Stimulated activated CD4-positive, alpha-beta T cell treated with anti-CD3 and anti-CD28 coated beads, Interleukin-4, amount 100 ng/mL, for 4 hours (primary cell): ENCODE data around the gene ADGB.
"Not testable (repeated sequence)": the region's sequence is repeated elsewhere in the genome, so short reads cannot be mapped to it uniquely, and the experiment has no call there.

Experiments
- DNase-seq, 2 experiments: peaks; one replicate each; pipeline ENCODE4 v3.0.0-alpha.2; 2020

ADGB gene

DNA sequence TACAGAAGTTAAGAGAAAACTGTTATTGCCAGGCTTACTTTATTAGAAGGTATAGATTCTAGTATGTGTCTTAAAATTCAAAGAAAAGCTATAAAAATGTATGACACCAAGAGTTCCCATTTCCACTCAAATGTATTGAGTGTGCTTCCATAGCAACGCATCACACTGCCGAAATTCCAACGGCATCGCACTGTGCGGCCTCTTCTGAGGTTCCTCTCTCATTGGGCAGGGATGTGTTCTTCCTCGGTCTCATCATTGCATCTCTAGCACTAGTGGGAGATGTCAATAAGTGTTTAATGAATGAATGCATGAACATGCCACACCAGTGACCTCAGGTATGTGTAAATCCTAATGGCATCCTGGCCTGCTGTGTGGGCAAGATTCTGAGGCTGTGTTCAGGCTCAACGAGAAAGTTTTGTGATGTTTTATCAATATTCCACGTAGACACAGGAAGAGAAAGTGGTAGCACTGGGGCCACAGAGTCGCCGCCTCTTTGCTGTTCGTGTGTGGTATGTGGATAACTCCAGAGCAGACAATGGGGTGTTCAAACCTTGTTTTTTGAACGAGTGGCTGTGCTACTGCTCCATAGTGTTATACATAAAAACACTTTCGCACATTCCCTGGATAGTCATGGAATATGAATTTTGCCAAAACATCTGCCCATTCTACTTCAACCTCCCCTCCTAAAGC lies 171.6 kb downstream of the ADGB start:
- DNase-seq = no peak

DNA sequence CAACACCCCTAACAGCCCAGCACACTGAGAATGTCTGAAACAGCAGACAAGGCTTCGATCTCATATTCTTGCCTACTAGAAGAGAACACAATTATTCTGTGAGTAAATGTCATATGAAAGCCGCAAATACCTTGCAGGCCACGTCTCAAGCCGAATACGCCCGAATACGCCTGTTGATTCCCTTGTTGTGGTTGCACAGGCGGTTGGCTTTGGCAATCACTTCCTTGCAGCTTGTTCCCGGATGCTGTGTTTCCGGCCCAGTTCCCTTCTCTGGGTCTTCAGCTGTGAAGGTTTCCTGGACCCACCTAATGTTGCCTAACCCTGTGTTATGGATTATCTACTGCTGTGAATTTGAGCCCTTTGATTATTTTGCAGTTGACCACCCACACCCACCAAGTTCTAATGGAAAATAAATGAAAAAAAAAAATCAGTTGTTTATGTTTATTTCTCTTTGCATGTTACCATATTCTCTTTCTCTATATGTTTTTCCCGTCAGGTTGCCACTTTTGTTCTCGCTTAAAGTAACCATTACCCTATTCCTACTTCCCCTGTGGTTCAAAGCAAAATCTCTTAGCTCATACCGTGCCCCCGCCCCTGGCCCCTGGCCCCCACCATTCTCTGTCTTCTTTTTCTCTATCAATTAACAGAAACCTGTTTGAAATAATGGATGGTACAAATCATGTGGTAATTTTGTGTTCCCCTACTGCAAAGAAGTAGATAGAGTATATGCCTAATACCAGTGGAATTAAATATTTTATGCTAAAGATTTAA lies 172.4 kb downstream of the ADGB start:
- peak; percentile 3 to 22 for DNase-seq

DNA sequence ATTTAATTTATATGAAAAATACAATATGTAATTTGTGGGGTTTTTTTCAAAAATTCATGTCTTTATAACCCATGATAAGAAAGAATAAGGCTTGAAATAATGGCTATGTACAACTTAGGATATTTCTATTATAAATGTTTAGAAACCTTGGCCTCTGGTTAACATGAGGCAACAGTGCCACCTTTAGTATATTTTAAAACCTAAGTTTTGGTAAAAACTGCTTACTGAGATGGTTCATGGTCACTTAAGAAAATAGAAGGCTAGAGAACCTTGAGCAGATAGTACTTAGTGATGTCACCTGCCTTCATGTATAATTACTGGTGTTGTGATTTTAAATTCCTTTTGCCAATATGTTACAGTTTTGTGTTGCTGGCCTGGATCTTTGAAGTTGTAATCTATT lies 176.4 kb downstream of the ADGB start:
- DNase-seq = no peak

DNA sequence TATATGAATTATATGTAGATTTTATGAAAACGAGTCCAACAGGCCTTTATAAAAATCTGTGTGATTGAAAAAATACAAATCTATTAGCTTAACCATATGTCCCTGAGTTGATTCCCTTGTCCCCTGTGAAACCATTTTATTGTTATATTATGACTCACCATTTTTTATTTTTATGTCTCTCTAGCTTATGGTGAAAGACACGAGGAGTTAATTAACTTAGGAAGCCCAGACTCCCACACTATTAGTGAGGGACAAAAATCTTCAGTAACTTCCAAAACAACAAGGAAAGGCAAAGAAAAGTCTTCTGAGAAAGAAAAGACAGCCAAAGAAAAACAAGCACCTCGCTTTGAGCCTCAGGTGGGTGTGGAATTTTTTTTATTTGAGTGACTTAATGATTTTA lies 183.1 kb downstream of the ADGB start:
- no peak for DNase-seq

DNA sequence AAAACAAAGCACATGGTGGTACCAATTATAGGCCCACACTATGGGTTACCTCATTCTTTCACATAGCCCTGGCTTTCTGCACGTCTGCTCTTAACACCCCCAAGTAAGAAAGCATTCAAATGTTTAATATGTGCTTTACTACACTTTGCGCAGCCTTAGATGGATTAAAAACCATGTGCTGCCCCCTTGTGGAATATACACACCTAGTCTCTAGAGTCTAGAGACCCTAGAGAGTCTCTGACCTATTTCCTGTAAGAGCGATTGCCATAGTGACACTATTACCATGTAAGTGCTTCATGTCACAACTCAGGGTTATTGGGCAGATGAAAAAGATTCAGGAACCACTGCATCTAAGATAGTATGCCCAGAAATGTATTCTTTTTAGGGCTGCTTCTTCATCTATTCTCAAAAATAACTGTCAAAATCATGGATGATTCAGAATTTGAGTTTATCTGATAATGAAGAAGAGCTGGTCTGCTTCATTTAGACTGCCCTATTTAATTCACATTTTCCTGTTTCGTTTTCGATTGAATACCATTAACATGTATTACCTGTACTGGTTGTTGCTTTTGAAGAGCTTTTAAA lies 186.3 kb downstream of the ADGB start:
- DNase-seq = no peak

DNA sequence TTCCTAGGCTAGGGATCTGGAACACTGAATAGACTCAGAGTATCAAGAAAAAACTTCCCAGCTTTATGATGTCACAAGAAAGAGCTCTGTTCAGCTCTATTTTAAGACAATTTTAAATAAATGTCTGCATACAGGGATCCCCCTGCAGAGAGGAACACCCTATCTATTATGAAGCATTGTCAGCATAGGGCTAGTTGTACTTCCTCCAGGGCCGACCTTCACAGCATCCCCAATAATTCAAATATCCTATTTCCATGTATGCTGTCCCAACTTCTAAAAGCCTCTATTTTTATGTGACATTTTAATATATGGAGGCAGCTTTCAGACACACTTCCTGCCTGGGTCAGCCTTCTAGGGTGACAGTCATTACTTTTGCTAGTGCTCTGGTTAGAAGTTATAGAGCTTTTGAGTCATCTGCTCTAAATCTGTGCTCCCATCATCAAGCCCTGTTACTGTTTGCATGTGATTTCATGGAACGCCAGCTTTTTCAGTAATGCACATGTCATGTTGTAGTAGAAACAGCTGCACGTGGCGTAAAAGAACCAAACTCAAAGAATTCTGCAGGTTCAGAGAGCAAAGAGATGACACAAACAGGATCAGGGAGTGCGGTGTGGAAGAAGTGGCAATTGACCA lies 189.2 kb downstream of the ADGB start:
- DNase-seq = no peak

DNA sequence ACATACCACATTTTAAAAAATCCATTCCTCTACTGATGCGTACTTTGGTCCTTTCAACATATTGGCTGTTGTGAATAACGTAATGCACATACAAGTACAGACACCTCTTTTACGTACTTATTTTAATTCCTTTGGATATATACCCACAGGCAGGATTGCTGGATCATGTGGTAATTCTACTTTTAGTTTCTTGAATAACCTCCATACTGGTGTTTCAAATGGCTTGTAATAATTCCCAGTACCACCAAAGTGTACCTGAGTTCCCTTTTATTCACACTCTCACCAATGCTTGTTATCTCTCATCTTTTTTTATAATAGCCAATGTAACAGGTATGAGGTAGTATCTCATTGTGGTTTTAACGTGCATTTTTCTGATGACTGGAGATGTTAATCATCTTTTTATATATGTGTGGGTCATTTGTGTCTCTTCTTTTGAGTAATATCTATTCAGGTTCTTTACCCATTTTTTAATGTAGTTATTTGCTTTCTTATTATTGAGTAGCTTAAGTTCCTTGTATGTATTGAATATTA lies 191.9 kb downstream of the ADGB start:
- no peak for DNase-seq

DNA sequence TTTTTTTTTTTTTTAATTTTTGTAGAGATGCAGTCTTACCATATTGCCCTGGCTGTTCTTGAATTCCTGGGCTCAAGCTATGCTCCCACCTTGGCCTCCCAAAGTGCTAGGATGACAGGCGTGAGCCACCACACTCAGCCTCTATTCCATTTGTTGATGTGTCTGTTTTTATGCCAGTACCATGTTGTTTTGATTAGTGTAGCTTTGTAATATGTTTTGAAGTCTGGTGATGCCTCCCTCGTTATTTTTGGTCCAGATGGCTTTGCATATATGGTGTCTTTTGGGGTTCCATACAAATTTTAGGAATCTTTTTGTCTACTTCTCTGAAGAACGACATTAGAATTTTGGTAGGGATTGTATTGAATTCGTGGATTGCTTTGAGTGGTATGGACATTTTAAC lies 193.2 kb downstream of the ADGB start:
- no peak for DNase-seq

DNA sequence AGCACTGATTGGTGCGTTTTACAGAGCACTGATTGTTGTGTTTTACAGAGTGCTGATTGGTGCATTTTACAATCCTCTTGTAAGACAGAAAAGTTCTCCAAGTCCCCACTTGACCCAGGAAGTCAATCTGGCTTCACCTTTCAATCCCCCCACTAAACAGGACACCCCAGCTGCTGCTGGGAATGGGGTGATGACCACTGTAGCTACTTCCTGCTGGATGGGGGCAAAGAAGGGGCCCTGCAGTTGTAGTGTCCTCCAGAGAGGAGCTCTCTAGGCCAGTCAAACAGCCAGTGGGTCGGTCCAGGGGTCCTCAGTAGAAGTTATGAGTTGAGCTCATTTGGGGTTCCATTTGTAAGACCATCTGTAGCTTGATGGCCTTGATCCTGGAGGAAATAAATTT lies 194.4 kb downstream of the ADGB start:
- not testable (repeated sequence) for DNase-seq

DNA sequence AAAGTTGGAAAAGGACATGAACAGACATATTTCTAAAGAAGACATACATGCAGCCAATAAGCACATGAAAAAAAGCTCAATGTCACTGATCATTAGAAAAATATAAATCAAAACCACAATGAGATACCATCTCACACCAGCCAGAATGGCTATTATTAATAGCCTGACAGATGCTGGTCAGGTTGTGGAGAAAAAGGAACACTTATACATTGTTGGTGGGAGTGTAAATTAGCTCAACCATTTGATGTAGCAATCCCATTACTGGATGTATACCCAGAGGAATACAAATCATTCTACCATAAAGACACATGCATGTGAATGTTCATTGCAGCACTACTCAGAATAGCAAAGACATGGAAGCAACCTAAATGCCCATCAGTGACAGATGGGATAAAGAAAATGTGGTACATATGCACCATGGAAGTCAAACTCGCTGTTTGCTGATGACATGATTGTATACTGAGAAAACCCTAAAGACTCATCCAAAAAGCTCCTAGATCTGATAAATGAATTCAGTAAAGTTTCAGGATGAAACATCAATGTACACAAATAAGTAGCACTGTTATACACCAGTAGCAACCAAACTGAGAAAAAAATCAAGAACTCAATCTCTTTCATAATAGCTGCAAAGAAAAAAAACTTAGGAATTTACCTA lies 196.8 kb downstream of the ADGB start:
- no peak for DNase-seq

DNA sequence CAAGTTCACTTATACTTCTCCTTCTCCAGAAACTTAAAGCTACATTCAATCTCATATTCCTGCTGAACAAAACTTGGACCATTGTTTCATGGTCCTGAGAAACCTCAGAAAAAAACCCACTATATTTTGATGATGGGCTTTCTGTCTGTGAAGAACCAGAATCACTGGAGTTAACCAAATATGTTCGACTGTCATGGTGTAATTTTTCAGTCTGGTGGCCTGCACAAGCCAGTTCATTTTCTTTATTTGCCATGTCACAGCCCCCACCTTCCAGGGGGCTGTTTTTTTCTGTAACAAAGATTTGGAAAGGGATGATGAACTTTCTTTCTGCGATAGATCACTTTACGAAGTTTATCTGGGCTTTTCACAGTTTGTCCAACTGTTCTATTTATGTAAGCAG lies 204.4 kb downstream of the ADGB start:
- not testable (repeated sequence) for DNase-seq

DNA sequence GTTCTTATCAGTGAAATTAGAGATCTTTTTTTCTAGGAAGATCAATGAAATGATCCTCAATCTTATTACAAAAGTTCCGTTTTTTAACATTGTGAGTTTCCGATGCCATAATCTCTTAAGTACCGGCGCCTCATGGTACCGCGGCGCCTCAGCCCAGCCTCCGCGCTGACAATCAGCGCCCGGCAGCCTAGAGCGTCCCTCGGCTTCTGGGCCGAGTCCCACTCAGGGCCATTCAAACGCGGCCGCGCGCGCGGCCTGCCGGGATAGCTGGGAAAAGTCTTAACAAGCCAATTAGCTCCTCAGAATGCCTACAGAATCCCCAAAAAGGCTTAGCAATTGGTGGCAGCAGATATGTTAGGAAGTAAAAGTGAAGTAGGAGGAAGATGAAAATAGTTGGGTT lies 204.8 kb downstream of the ADGB start:
- DNase-seq = no peak

DNA sequence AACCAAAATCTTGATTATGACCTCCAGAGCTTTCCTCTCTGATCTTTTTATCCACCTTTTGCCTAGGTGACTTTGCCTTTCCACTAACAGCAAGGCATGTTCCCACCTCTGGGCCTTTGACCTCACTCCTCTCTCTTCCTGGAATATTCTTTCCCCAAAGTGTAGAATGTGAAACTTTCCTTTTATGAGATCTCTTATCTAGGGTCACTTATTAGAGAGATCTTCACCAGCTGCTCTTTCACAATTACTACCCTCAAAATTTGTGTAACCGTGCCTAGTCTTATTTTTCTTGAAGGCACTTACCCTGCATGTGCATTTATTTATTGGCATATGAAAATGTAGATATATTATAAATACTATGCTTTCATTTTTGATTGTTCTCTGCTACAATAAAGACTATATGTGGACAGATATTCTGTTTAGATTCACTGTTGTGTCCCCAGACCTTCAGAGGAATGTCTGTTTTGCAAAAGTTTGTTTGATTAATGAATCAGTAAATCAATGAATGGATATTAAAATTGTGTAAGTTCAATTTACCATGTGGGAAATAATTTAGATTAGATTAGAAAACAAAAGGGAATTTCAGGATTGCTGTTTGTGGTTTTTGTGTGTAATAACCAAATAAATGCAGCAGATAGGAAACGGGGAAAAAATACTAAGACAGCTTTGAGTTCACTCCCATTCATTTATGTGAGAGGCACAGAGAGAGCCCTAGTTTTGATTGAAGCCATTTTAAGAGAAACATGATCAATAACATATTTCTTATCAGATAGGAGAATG lies 207.0 kb downstream of the ADGB start:
- DNase-seq = no peak

DNA sequence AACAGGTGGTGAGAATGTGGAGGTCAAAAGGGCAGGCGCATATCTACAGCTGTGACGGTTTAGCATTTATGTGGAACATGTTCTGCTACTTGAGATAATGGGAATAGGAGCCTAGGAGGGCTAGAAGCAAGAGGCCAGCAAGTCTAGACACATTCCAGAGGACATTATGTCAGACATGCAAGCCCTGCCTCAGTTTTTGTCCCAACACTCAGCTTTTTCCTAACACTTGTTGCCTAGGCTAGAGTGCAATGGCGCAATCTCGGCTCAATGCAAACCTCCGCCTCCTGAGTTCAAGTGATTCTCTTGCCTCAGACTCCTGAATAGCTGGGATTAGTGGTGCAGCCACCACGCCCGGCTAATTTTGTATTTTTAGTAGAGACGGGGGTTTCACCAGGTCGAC lies 210.2 kb downstream of the ADGB start:
- DNase-seq = not testable (repeated sequence)

DNA sequence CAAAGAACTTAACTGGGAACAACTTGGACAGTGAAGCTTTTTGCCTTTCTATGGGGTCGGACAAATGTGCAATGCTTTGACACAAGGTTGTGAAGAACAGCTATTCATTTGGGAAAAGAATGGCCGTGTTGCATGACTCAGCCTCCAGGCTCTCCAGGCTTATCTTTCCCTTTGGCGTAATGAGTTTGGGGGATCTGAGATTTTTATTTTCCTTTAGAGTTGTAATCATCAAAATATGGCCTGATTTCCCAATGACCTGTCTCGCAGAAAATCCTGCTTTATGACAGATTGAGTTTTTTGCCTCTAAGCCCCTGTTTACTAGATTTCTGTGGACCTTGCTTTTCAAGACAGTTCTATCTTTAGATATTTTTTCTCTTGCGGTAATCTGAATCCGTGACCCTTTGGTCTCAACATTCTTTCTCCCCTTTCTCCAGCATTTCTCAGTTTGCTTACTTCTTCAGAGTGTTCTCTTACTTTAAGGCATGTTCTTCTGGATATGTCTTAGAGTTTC lies 214.1 kb downstream of the ADGB start:
- not testable (repeated sequence) for DNase-seq

DNA sequence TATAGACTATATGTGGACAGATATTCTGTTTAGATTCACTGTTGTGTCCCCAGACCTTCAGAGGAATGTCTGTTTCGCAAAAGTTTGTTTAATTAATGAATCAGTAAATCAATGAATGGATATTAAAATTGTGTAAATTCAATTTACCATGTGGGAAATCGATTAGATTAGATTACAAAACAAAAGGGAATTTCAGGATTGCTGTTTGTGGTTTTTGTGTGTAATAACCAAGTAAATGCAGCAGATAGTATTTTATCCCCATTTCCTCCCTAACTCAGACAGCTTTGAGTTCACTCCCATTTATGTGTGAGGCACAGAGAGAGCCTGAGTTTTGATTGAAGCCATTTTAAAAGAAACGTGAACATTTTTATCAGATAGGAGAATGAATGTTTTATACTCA lies 214.8 kb downstream of the ADGB start:
- no peak for DNase-seq

DNA sequence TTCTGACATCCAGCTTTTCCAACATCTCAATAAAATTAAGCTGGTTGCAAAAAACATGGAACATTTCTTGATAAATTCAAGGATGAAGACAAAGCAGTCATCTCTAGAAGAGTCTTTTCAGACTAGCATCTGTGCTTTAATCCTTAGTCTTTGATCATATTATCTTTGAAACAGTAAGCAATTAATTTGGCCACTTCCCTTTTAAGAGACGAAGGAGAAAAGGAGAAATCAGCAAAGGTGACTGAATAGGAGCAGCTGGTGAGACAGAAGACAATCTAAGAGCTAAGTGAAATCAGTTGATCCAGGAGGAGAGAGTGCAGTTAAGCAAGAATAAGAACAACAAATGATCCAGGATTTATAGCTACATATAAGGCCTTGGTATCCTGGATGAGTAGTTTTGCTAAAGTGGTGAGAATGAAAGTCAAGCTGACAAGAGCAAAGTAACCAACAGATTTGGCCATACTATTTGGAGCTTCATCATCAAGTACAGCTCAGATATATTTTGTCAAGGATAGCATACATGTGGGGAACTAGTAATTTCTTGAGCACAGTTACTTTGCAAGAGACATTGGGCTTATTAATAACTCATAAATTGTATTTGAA lies 215.5 kb downstream of the ADGB start:
- no peak for DNase-seq

DNA sequence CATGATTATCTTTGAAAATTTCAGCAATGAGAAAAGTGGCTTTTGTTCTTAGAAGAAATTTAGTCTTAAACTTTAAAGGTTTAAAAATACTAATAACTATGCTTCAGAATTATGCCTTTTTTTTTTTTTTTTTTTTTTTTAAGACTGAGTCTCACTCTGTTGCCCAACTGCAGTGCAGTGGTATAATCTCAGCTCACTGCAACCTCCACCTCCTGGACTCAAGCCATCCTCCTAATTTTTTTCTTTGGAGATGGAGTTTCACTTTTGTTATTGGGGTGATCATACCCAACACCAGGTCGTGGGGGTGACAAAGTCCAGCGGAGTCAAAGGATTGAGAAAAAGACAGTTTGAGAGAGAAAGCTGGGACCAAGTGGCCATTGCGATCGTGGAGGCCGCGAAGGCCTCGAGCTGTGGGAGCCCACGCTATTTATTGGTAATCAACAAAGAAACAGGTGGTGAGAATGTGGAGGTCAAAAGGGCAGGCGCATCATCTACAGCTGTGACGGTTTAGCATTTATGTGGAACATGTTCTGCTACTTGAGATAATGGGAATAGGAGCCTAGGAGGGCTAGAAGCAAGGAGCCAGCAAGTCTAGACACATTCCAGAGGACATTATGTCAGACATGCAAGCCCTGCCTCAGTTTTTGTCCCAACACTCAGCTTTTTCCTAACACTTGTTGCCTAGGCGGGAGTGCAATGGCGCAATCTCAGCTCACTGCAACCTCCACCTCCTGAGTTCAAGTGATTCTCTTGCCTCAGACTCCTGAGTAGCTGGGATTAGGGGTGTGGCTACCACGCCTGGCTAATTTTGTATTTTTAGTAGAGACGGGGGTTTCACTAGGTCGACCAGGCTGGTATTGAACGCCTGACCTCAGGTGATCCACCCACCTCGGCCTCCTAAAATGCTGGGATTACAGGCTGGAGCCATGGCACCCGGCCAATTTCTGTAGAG lies 217.0 kb downstream of the ADGB start:
- not testable (repeated sequence) for DNase-seq

DNA sequence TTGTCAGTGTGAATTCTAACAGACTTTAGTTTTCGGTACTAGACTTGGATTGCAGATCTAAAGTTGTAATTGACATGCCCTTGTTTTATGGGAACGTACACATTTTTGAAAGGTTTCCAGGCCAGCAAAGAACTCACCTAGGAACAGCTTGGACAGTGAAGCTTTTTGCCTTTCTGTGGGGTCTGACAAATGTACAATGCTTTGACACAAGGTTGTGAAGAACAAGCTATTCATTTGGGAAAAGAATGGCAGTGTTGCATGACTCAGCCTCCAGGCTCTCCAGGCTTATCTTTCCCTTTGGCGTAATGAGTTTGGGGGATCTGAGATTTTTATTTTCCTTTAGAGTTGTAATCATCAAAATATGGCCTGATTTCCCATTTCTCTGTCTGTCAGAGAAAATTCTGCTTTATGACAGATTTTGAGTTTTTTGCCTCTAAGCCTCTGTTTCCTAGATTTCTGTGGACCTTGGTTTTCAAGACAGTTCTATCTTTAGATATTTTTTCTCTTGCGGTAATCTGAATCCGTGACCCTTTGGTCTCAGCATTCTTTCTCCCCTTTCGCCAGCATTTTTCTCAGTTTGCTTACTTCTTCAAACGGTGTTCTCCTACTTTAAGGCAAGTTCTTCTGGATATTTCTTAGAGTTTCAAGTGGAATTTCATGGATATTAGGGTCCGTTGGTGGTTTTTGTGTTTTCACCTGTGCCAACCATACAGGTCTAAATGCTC lies 221.0 kb downstream of the ADGB start:
- no peak for DNase-seq
